Activated CD4-positive, alpha-beta T cell treated with anti-CD3 and anti-CD28 coated beads for 4 hours (primary cell): ENCODE results near the gene PRC1.
"Not testable (repeated sequence)": the region's sequence is repeated elsewhere in the genome, so short reads cannot be mapped to it uniquely, and the experiment has no call there.

Source experiments
- DNase-seq, 2 donors: peaks; one replicate each; pipeline ENCODE4 v3.0.0-alpha.2; 2020

PRC1 gene, protein sequence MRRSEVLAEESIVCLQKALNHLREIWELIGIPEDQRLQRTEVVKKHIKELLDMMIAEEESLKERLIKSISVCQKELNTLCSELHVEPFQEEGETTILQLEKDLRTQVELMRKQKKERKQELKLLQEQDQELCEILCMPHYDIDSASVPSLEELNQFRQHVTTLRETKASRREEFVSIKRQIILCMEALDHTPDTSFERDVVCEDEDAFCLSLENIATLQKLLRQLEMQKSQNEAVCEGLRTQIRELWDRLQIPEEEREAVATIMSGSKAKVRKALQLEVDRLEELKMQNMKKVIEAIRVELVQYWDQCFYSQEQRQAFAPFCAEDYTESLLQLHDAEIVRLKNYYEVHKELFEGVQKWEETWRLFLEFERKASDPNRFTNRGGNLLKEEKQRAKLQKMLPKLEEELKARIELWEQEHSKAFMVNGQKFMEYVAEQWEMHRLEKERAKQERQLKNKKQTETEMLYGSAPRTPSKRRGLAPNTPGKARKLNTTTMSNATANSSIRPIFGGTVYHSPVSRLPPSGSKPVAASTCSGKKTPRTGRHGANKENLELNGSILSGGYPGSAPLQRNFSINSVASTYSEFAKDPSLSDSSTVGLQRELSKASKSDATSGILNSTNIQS

DNA sequence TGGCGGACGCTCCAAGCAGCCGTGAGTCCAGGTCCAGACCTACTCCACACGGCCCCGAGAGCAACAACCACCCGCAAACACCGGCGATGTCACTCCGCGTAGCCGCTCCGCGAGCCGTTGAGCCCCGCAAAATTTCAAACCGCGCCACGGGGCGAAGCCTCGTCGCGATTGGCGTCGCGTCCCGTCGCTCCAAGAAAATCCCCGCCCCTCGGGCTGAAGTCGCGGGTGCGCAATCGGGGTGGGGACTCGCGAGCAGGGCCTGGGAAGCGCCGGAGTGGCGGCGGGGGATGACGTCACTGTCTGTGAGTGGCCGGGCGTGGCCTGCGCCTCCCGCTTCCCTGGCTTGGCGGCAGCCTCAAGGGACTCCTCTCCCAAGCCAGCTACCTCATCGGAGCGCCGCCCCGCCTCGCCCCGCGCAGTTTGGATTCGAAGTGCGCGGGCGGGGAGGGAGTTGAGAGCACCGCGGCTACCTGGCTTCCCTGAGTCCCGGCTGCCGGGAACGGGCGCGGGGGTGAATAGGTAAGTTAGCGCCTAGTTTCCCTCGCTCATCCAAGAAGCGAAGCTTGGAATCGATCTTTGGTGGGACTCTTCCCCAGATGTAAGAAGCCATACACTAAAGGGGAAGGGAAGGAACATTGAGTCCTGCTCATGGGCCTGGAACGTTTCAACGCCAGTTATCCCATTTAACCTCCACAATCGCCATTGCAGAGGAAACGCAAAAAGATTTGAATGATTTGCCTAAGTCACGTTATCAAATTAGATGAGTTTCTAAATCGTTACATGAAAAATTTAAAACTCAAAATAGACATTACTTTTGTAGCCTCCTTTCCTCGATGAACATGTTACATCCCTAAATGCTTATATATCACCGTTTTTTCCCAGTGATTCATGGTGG lies at the start of gene PRC1:
Gene PRC1, minus strand, starts transcription at position 119 of the 895 bp plus-strand sequence. Its CDS starts 118 bp downstream, at position 1.
- DNase-seq: peak; percentile 96 to 97

DNA sequence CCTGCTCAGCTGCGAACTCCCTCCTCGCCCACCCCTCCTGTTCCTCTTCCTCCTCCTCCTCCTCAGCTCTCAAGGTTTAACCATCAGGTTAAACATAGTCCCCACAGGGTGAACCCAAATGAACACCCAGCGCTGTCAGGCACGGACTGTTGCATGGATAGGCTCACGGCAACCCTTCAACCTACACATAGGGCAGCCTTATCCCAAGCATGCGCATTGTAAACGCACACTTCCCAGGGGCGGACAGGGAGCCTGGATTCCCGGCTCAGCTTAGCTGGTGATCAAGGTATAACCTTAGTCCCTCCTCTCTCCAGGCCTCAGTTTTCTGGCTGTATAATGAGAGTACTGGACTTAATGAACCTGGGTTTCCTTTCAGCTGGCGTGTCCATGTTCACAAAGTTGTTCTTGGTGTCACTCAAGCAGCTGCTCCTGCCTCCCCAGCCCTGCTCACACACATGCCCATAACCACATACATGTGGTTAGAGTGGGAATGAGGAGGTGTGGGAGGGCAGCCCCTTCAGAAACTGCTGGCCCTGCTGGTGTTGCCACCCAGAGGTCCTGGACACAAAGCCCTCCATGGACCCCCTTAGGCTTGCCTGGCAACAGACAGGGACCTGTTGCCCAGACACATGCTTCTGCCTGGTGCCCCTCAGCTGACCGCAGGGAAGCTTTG lies 49.0 kb upstream of the PRC1 start:
- DNase-seq: no peak

DNA sequence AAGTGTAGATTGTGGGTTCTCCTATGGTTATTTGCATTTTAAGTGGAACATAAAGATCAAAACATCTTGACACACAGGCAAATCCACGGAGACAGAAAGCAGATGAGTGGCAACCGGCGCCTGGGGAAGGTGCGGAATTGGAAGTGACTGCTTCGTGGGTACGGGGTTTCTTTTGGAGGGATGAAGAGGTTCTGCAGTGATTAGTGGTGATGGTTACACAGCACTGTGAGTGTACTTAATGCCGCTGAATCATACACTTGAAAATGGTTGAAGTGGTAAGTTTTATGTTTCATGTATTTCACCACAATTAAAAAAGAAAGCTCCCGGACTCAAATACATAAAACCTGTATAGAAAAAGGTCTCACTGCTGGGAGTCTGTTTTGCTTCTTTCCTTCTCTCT lies 46.5 kb upstream of the PRC1 start:
- no peak for DNase-seq

DNA sequence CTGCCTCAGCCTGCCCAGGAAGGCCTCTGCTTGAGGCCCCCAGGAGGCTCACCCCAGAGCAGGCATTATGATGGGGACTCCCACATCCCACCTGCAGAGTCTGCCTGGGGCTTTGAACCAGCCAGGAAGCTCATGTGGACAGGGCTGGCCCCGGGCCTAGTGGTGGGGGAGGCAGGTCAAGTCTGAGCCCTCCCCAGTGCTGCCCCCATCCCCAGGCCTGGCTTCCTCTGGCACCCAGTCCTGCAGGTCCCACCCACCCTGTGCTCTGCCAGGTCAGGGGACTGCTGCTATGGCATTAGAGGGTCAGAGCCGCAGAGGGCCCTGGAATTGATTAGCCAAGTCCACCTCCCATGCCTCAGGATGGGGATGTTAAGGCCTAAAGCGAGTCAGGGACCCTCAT lies 45.7 kb upstream of the PRC1 start:
- DNase-seq: no peak

DNA sequence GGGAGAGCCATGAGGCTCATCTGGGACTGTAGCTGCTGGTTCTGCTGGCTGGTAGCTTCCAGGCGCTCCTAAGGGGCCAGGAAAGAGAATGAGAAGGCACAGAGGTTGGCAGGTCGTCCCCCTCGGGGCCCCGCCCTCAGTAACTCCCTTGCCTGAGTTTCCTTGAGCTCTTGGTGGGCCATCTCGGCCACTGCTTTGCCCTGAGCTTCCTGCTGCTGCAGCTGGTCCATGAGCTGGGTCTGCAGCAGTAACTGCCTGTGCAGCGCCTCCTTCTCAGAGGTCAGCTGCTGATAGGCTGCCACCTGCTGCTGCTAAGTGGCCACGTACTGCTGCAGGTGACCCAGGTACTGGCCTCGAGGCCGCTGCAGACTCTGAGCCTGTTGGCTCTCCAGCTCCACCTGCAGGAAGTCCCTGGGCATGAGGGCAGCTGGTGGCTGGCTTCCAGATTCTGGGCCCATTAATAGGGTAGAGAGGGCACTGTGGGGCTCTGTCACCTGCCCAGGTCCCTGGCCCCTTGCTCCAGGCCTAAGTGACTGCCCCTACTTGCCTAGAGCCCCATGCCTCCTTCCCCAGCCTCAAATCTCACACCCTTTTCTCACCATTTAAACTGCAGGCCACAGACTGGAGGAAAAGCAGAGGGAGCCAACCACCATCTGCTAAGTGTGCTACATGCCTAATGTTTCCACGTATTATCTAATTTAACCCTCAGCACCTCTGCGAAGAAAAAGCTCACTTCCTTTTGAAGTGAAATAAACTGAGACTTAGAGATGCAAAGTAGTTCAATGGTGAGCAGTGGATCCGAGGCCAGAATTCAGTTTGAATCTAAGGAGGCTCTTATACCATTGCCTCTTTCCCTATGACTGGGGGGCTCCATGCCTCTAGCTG lies 38.8 kb upstream of the PRC1 start:
- DNase-seq: peak; percentile 42 to 50

DNA sequence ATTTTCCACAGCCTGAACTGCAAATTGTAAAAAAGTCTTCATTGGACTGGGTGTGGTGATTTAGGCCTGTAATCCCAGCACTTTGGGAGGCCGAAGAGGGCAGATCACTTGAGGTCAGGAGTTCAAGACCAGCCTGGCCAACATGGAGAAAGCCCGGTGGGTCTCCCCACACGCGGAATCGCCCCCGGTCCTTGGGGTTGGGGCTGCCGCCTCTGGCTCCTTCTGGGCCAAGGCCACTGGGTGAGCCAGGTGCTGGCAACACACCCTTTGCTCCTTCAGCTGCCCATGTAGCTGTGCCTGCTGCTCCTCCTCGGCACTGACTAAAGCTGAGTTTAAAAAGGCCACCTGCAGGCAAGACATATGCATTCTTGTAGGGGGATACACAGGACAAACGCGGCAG lies 37.5 kb upstream of the PRC1 start:
- DNase-seq: no peak

DNA sequence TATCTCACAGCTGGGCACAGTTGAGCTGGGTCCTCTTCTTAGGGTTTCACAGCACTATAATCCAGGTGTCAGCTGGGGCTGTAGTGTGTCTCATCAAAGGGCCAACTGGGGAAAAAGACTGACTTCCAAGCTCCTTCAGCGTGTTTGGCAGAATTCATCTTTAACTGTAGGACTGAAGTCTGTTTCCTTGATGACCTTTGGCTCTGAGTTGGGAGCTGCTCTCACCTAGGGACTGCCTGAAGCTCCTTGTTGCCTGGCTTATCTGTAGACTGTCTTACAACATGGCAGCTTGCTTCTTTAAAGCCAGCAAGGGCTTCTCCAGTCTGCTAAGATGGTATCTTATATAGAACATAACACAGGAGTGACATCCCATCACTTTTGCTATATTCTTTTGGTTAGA lies 33.3 kb upstream of the PRC1 start:
- DNase-seq: no peak

DNA sequence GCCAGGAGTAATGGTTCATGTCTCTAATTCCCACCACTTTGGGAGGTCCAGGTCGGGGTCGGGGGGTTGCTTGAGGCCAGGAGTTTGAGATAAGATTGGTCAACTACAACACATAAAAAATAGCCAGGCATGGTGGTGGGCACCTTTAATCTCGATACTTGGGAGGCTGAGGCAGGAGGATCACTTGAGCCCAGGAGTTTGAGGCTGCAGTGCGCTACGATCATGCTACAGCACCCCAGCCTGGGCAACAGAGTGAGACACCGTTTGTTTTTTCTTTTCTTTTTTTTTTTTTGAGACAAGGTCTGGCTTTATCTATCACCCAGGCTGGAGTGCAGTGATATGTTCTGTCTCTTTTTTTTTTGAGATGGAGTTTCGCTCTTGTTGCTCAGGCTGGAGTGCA lies 29.4 kb upstream of the PRC1 start:
- no peak for DNase-seq

DNA sequence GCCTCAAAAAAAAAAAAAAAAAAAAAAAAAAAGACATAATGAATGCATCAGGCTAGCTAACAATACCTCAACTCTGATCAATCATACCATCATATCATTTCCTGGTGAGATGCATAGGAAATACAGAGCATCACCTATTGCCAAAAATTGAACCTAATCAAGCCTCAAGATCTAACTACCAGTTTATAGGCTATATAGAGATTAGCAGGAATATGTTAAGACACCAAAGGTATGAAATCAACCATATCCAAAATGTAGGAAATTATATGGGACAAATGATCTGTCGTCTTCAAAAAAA lies 28.4 kb upstream of the PRC1 start:
- no peak for DNase-seq

DNA sequence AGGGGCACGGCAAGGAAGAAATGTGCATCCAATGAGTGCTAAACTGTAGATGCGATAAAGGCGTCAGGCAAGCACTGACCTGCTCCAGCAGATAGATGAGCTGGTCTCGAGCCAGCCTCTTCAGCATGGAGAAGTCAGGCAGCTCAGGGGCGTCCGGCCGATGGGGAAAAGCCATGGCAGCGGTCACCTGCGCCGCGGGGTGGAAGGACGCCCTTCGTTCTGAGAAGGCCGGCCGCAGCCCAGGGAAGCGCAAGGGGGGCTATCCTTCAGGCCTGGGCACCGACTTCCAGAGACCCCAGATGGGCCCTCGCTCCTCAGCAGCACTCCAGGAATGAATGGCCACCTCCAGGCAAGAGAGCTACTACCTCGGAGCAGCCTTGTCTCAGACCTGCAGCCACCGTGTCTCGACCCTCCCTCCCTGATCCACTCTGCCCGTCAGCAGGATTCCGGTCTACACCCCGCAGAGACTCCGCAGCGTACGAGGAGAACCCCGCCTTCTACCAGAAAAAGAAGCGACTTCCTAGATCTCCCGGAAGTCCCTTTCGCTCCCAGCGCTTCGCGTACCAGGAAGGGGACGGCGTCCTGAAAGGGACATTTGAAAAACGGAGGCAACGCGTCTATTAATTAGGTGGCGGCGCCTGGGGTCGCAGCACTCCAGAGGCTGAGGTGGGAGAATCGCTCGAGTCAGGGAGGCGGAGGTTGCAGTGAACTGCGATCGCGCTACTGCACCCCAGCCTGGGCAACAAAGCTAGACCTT lies 27.9 kb upstream of the PRC1 start, which contains the start of gene VPS33B:
Gene VPS33B, minus strand, starts transcription at position 520 of the 757 bp plus-strand sequence. Its CDS starts 345 bp downstream, at position 175.
- DNase-seq: peak; percentile 73 to 80

DNA sequence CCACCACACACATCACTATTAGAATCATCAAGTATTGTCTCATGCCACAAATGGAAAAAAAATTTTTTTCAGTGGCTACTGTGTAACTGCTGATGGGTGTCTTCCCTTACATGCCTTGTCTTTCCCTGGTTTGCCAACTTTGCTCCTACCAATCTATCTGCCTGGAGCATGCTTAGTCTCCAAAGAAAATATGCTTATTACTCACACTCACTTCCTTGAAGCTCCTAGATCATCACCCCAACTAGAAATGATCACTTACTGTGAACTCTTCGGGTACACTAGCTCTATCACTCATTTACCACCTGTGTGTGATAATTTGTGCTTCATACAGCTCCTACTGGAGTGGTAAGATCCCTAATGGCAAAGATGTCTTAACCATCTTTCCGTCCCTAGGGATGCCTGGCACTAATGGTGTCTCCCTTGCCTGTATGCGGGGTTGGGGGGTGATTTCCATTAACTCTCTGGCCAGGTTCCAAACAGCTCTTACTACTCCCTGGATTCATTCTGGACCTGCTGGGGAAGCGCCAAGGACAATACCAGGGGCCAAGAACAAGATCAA lies 27.3 kb upstream of the PRC1 start:
- no peak for DNase-seq

DNA sequence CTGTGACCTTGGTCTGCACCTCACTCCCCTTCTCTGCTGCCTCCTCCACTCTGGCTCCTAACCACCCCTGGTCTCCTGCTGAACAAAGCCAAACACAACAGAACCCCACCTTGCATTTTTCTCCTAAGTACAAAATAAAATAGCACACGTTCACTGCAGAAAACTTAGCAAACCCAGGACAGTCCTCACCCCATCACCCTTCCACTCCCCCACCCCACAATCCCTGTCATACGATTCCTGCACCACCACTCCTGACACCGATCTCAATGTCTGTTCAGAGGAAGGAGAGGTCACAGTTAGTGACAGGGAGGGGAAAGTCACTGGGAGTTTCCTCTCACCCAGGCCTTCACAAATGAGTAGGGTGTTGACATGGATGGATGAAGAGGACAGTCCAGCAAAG lies 23.8 kb upstream of the PRC1 start:
- no peak for DNase-seq

DNA sequence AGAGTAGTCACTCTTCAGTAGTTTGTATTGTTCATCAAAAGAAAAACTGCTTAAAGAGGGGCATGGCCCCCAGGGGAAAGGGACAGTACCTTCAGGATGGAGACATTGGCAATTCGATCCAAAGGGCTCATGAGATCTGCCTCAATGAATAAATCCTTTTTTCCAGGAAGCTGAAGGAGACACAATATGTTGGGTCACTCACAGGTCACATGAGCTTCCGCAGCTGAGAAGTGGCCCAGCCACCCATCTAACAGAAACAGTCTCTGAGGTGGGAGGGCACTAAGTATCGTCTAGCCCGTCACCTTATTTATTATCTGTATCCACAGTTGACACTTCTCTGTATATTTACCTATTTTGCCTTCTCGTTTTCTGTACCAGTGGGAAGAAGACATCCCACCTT lies 23.4 kb upstream of the PRC1 start:
- DNase-seq: no peak

DNA sequence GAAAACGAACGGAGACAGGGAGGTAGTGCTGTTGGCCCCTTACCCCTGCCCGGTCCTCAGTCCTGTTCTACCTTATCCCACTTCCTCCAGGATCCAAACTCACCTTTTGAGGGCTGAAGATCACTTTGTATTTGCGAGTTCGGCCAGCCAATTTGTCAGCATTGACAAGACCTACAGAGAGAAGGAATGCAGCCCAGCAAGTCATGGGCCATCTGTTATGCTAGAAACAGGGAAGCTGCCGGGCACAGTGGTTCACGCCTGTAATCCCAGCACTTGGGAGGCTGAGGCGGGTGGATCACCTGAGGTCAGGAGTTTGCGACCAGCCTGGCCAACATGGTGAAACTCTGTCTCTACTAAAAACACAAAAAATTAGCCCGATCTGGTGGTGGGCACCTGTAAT lies 19.4 kb upstream of the PRC1 start:
- not testable (repeated sequence) for DNase-seq

DNA sequence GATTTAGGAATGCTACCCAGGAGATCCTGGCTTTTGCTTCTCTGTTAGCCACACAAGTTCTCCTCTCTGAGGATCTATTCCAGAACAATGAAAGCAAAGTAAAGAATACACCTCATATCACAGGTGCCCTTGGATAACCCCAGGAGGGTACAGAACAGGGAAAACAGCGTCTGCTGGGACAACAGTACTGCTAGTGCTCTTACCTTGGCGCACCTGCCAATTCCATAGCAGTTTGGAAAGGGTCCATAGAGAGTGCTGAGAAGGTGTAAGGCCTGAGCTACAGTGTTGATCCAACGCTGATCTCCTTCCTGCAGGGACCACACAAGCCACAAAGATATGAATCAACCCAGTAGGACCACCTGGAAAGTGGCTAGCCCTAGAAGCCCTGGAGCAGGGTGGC lies 12.9 kb upstream of the PRC1 start:
- DNase-seq: no peak

DNA sequence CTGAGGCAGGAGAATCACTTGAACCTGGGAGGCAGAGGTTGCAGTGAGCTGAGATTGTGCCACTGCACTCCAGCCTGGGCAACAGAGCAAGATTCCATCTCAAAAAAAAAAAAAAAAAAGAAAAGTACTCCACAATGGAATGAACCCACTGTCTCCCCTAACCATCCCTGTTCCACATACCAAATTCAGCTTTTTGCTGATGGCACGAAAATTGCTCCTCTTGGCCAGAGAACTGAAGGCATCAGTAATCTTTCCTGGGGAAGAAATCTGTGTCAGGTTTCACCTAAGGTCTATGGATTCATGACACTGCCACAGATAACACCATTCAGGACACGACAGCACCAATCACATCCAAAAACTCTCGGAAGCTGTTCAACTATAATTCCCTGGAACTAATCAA lies 6.9 kb upstream of the PRC1 start:
- no peak for DNase-seq

DNA sequence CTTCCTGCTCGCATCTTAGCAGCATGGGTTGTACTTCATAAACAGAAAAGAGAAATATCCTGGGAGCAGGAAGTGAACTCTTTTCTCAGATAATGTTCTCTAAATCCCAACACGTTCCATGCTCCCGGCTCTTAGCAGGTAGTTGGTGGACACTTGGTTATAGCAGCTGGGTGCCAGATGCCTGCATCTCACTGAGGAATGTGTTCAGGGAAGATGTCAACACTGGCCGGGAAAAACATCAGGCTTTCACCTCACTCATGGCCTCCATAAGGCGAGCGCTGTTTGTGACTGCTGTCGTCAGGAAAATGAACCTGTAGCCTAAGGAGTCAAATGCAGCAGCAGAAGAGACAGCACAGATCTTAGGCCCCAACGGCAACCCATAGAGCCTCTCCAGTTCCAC lies 4.4 kb upstream of the PRC1 start:
- no peak for DNase-seq

DNA sequence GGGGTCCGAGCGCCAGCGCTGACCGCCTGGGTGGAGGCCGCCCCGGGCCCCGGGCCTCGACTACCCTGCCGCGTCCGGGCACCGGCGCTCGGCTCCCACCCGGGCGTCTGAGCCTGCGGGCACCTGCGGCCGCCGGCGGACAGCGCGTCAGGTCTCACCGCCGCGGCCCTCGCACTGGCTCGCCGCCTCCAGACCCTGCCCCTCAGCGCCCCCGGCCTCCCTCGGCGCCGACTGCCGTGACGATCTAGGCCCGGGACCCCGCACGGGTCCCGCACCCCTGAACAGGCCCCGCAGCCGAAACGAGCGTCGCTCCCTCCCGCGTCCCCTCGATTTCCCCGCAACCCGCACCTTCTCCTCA lies 297 bp downstream of the PRC1 start:
- peak; percentile 2 to 4 for DNase-seq

DNA sequence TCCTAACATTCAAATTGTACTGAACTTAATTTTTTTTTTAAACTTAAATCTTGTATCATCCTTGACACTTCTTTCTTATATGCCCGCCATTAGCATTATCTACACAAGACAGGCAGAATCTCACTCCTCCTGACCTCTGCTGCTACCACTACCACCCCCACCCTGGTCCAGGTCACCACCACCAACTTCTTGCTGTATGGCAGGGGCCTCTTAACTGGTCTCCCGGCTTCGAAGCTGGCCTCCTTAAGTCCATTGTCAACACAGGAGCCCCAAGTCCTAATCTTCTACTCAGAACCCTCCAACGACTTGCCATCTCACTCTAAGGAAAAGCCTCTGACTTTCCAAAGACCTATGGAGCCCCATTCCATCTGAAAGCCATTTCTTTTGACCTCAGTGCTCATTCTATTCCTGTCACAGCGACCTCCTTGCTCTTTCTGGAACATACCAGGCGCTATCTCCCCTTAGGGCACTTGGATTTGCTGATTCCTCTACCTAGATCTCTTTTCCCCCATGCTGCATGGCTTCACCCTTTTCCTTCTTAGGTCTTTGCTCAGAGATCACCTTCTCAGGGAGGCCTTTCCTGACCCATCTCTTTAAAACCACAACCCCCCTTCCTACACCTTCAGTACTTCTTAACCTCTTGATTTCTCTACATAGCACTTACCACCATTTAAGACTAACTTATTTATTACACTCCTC lies 2.6 kb downstream of the PRC1 start:
- DNase-seq: no peak

DNA sequence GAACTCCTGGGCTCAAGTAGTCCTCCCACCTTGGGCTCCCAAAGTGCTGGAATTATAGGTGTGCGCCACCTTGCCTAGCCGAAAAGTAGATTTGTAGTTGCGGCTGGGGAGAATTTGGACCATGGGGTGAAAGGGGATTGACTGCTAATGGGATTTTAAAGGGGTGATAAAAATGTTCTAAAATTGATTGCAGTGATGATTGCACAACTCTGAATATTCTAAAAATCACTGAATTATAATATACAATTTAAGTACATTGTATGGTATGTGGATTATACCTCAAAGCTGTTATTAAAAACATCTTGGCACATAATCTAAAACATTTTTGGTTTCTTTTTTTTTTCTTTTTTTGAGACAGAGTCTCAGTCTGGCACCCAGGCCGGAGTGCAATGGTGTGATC lies 3.9 kb downstream of the PRC1 start:
- no peak for DNase-seq
